ENCODE results near the gene MYD88.
A peak's percentile ranks its signal among the peaks of the same experiment; 100 is the strongest.

MYD88 gene

GRCh38 chr3:38097446-38098375, 40.8 kb upstream of the MYD88 start:
- Histone ChIP-seq H3K4me3 (ENCODE audit: low read length) (no peak overlapping the region), H3K79me1 (ENCODE audit: low read length) (no peaks in the 10 kb centered on the region), H3K23ac (ENCODE audit: low read length) (no peak overlapping the region), H3K4ac (ENCODE audit: low read depth, low read length) (no peak overlapping the region), H2AK5ac (ENCODE audit: low read length) (no peak overlapping the region), H4K8ac (ENCODE audit: low read depth, low read length) (no peak overlapping the region), H3K9ac (ENCODE audit: low read length) (no peak overlapping the region), H3K56ac (ENCODE audit: low read length) (no peak overlapping the region), H2BK120ac (ENCODE audit: low read depth, low read length) (no peak overlapping the region), H3K79me2 (ENCODE audit: control insufficient read depth, insufficient read depth, low read length) (no peaks in the 10 kb centered on the region), H4K5ac (ENCODE audit: low read length) (no peak overlapping the region), H3K4me1 (ENCODE audit: control insufficient read depth, low read depth, low read length) (peaks cover 6% of the 10 kb centered on the region), H3K27me3 (ENCODE audit: insufficient read depth, low read length, poor library complexity) (no peaks in the 10 kb centered on the region), H2BK15ac (replicated peaks; ENCODE audit: low read depth) (no peak overlapping the region), H3K36me3 (ENCODE audit: control insufficient read depth, insufficient read depth, low read length) (no peaks in the 10 kb centered on the region), H3K27ac (ENCODE audit: low read depth, low read length) (no peak overlapping the region), H3K4me2 (ENCODE audit: low read length) (no peak overlapping the region), H3K18ac (ENCODE audit: low read length) (no peak overlapping the region), H2BK5ac (ENCODE audit: low read length) (no peak overlapping the region)
- no CpG with 5 or more reads among the region's 19 CpGs for WGBS (ENCODE audit: extremely low coverage, insufficient coverage, low lambda C conversion rate)
- DNase-seq = no peak

- no peak overlapping the region for H4K8ac ChIP-seq (ENCODE audit: low read depth, low read length)
- no peaks in the 10 kb centered on the region for H3K36me3 ChIP-seq (ENCODE audit: control insufficient read depth, insufficient read depth, low read length)
- H3K27me3 ChIP-seq (ENCODE audit: insufficient read depth, low read length, poor library complexity) = no peaks in the 10 kb centered on the region
- no peak overlapping the region for H3K18ac ChIP-seq (ENCODE audit: low read length)
- no peaks in the 10 kb centered on the region for H3K79me2 ChIP-seq (ENCODE audit: control insufficient read depth, insufficient read depth, low read length)
- H3K27ac ChIP-seq (ENCODE audit: low read depth, low read length) = no peak overlapping the region
- H3K79me1 ChIP-seq (ENCODE audit: low read length) = no peaks in the 10 kb centered on the region
- WGBS (ENCODE audit: extremely low coverage, insufficient coverage, low lambda C conversion rate) = no CpG with 5 or more reads among the region's 9 CpGs
- no peak overlapping the region for H4K5ac ChIP-seq (ENCODE audit: low read length)
- H3K4me2 ChIP-seq (ENCODE audit: low read length) = no peak overlapping the region
- H3K4me1 ChIP-seq (ENCODE audit: control insufficient read depth, low read depth, low read length) = peaks cover 6% of the 10 kb centered on the region
- H3K56ac ChIP-seq (ENCODE audit: low read length) = no peak overlapping the region
- no peak overlapping the region for H2BK5ac ChIP-seq (ENCODE audit: low read length)
- H3K4me3 ChIP-seq (ENCODE audit: low read length) = no peak overlapping the region
- H2BK120ac ChIP-seq (ENCODE audit: low read depth, low read length) = no peak overlapping the region
- H3K9ac ChIP-seq (ENCODE audit: low read length) = no peak overlapping the region
- DNase-seq = no peak
- no peak overlapping the region for H2BK15ac ChIP-seq (replicated peaks; ENCODE audit: low read depth)
- H3K4ac ChIP-seq (ENCODE audit: low read depth, low read length) = no peak overlapping the region
- H2AK5ac ChIP-seq (ENCODE audit: low read length) = no peak overlapping the region
- no peak overlapping the region for H3K23ac ChIP-seq (ENCODE audit: low read length)
These were observed 40.1 kb upstream of the MYD88 start for GRCh38 chr3:38098376-38098723.

- Histone ChIP-seq H2BK15ac (replicated peaks; ENCODE audit: low read depth) (no peak overlapping the region), H3K27ac (ENCODE audit: low read depth, low read length) (no peak overlapping the region), H3K9ac (ENCODE audit: low read length) (no peak overlapping the region)
These were observed 38.9 kb upstream of the MYD88 start for GRCh38 chr3:38099518-38099917.

GRCh38 chr3:38100498-38100897, 38.0 kb upstream of the MYD88 start:
- no peak overlapping the region for H3K4me2 ChIP-seq (ENCODE audit: low read length)
- H3K23ac ChIP-seq (ENCODE audit: low read length) = no peak overlapping the region
- no peak overlapping the region for H3K27ac ChIP-seq (ENCODE audit: low read depth, low read length)
- H3K27me3 ChIP-seq (ENCODE audit: insufficient read depth, low read length, poor library complexity) = no peaks in the 10 kb centered on the region
- no peak for DNase-seq
- peaks cover 6% of the 10 kb centered on the region for H3K4me1 ChIP-seq (ENCODE audit: control insufficient read depth, low read depth, low read length)
- no peak overlapping the region for H3K56ac ChIP-seq (ENCODE audit: low read length)
- H3K79me1 ChIP-seq (ENCODE audit: low read length) = no peaks in the 10 kb centered on the region
- H3K9ac ChIP-seq (ENCODE audit: low read length) = no peak overlapping the region
- no peak overlapping the region for H2BK15ac ChIP-seq (replicated peaks; ENCODE audit: low read depth)
- H3K4me3 ChIP-seq (ENCODE audit: low read length) = no peak overlapping the region
- H2BK5ac ChIP-seq (ENCODE audit: low read length) = no peak overlapping the region
- no peak overlapping the region for H3K4ac ChIP-seq (ENCODE audit: low read depth, low read length)
- no peak overlapping the region for H3K18ac ChIP-seq (ENCODE audit: low read length)
- H3K79me2 ChIP-seq (ENCODE audit: control insufficient read depth, insufficient read depth, low read length) = no peaks in the 10 kb centered on the region
- H4K5ac ChIP-seq (ENCODE audit: low read length) = no peak overlapping the region
- H3K36me3 ChIP-seq (ENCODE audit: control insufficient read depth, insufficient read depth, low read length) = no peaks in the 10 kb centered on the region
- H2AK5ac ChIP-seq (ENCODE audit: low read length) = no peak overlapping the region
- no peak overlapping the region for H2BK120ac ChIP-seq (ENCODE audit: low read depth, low read length)
- H4K8ac ChIP-seq (ENCODE audit: low read depth, low read length) = no peak overlapping the region
- WGBS (ENCODE audit: extremely low coverage, insufficient coverage, low lambda C conversion rate) = no CpG with 5 or more reads among the region's 3 CpGs

More at GRCh38 chr3:38099518-38099917, 38.9 kb upstream of the MYD88 start:
- Histone ChIP-seq H4K5ac (ENCODE audit: low read length) (no peak overlapping the region), H3K27me3 (ENCODE audit: insufficient read depth, low read length, poor library complexity) (no peaks in the 10 kb centered on the region), H3K36me3 (ENCODE audit: control insufficient read depth, insufficient read depth, low read length) (no peaks in the 10 kb centered on the region), H3K23ac (ENCODE audit: low read length) (peak overlapping the region; percentile 19), H2BK120ac (ENCODE audit: low read depth, low read length) (no peak overlapping the region), H2AK5ac (ENCODE audit: low read length) (no peak overlapping the region), H3K4me2 (ENCODE audit: low read length) (no peak overlapping the region), H3K79me2 (ENCODE audit: control insufficient read depth, insufficient read depth, low read length) (no peaks in the 10 kb centered on the region), H3K4me3 (ENCODE audit: low read length) (no peak overlapping the region), H4K8ac (ENCODE audit: low read depth, low read length) (no peak overlapping the region), H3K4me1 (ENCODE audit: control insufficient read depth, low read depth, low read length) (peaks cover 6% of the 10 kb centered on the region), H2BK5ac (ENCODE audit: low read length) (no peak overlapping the region), H3K4ac (ENCODE audit: low read depth, low read length) (no peak overlapping the region), H3K79me1 (ENCODE audit: low read length) (no peaks in the 10 kb centered on the region), H3K18ac (ENCODE audit: low read length) (no peak overlapping the region), H3K56ac (ENCODE audit: low read length) (peak overlapping the region; percentile 6)
- WGBS (ENCODE audit: extremely low coverage, insufficient coverage, low lambda C conversion rate) = no CpG with 5 or more reads among the region's 5 CpGs
- DNase-seq = peak; percentile 67

GRCh38 chr3:38101811-38102443, 36.5 kb upstream of the MYD88 start:
- no peak overlapping the region for H3K18ac ChIP-seq (ENCODE audit: low read length)
- no peak overlapping the region for H4K5ac ChIP-seq (ENCODE audit: low read length)
- no peaks in the 10 kb centered on the region for H3K27me3 ChIP-seq (ENCODE audit: insufficient read depth, low read length, poor library complexity)
- peaks cover 6% of the 10 kb centered on the region for H3K4me1 ChIP-seq (ENCODE audit: control insufficient read depth, low read depth, low read length)
- no peak overlapping the region for H2BK5ac ChIP-seq (ENCODE audit: low read length)
- H4K8ac ChIP-seq (ENCODE audit: low read depth, low read length) = no peak overlapping the region
- H3K56ac ChIP-seq (ENCODE audit: low read length) = no peak overlapping the region
- no peak overlapping the region for H2AK5ac ChIP-seq (ENCODE audit: low read length)
- H3K23ac ChIP-seq (ENCODE audit: low read length) = no peak overlapping the region
- peak; percentile 68 for DNase-seq
- no peaks in the 10 kb centered on the region for H3K36me3 ChIP-seq (ENCODE audit: control insufficient read depth, insufficient read depth, low read length)
- no peak overlapping the region for H3K27ac ChIP-seq (ENCODE audit: low read depth, low read length)
- H3K4me3 ChIP-seq (ENCODE audit: low read length) = no peak overlapping the region
- H3K79me1 ChIP-seq (ENCODE audit: low read length) = no peaks in the 10 kb centered on the region
- H3K4me2 ChIP-seq (ENCODE audit: low read length) = no peak overlapping the region
- H3K9ac ChIP-seq (ENCODE audit: low read length) = no peak overlapping the region
- H3K79me2 ChIP-seq (ENCODE audit: control insufficient read depth, insufficient read depth, low read length) = no peaks in the 10 kb centered on the region
- no peak overlapping the region for H3K4ac ChIP-seq (ENCODE audit: low read depth, low read length)
- H2BK120ac ChIP-seq (ENCODE audit: low read depth, low read length) = no peak overlapping the region
- no peak overlapping the region for H2BK15ac ChIP-seq (replicated peaks; ENCODE audit: low read depth)
- no CpG with 5 or more reads among the region's 6 CpGs for WGBS (ENCODE audit: extremely low coverage, insufficient coverage, low lambda C conversion rate)

Measured in mesendoderm (in vitro differentiated cells).